Keratinocyte (primary cell): ENCODE results near the gene CYCS. TPM values are rescaled to one million over a fixed set of nuclear protein-coding genes. Genes with fewer than 3 reads are reported as not detected.
"Not testable (repeated sequence)": the region's sequence is repeated elsewhere in the genome, so short reads cannot be mapped to it uniquely, and the experiment has no call there.

Experiments
- DNase-seq: peaks from one replicate; pipeline ENCODE4 v3.0.0-alpha.2; 2011; ENCODE audit warnings: low read depth, missing footprints, low spot score
- FAIRE-seq: peaks from 2 replicates; lab custom pipeline; 2011; peaks lifted over from hg19 to GRCh38; lab: Jason Lieb, UNC
- H2AFZ ChIP-seq: 2 replicates; pipeline ENCODE4 v1.6.0; 2012; ENCODE audit warnings: low read length, control low read depth, inconsistent platforms; ENCODE audit not compliant: control insufficient read depth
- H3K27ac ChIP-seq: 2 replicates; pipeline ENCODE4 v1.5.1; 2011; ENCODE audit warnings: low read length; ENCODE audit not compliant: control insufficient read depth, insufficient read depth
- H3K27me3 ChIP-seq: 3 replicates; pipeline ENCODE4 v1.6.0; 2011; ENCODE audit warnings: low read length; ENCODE audit not compliant: control insufficient read depth, insufficient read depth; ENCODE audit errors: extremely low read depth
- H3K36me3 ChIP-seq, 2 experiments: 2 replicates in 1 of 2; 3 replicates in 1 of 2; pipeline ENCODE4 v1.5.1; 2011; ENCODE audit warnings: low read length in 2 of 2, mild to moderate bottlenecking in 1 of 2; ENCODE audit not compliant: control insufficient read depth in 2 of 2, insufficient read depth in 2 of 2; ENCODE audit errors: extremely low read depth in 1 of 2
- H3K4me1 ChIP-seq: 3 replicates; pipeline ENCODE4 v1.5.1; 2011; ENCODE audit warnings: low read length; ENCODE audit not compliant: control insufficient read depth, insufficient read depth; ENCODE audit errors: extremely low read depth
- H3K4me2 ChIP-seq: 3 replicates; pipeline ENCODE4 v1.6.0; 2011; ENCODE audit warnings: low read depth, low read length; ENCODE audit not compliant: control insufficient read depth, insufficient read depth; ENCODE audit errors: extremely low read depth
- H3K4me3 ChIP-seq, 3 experiments: fragments of 200-600 bp in 1 of 3; sonication (generic) in 1 of 3; 2 replicates in 2 of 3; 3 replicates in 1 of 3; pipeline ENCODE4 v1.5.1; 2011 to 2016; ENCODE audit warnings: low read length in 3 of 3, mild to moderate bottlenecking in 3 of 3, control low read depth in 2 of 3, inconsistent platforms in 1 of 3, low read depth in 1 of 3, mixed read lengths in 1 of 3, mixed run types in 1 of 3, moderate library complexity in 1 of 3; ENCODE audit not compliant: control insufficient read depth in 2 of 3, insufficient read depth in 2 of 3; ENCODE audit errors: extremely low read depth in 1 of 3
- H3K79me2 ChIP-seq: 2 replicates; pipeline ENCODE4 v1.6.0; 2012; ENCODE audit warnings: low read length; ENCODE audit not compliant: control insufficient read depth, insufficient read depth
- H3K9ac ChIP-seq: 3 replicates; pipeline ENCODE4 v1.6.0; 2011; ENCODE audit warnings: low read length; ENCODE audit not compliant: control insufficient read depth, insufficient read depth; ENCODE audit errors: extremely low read depth
- H3K9me1 ChIP-seq: 3 replicates; pipeline ENCODE4 v1.6.0; 2011; ENCODE audit warnings: low read length; ENCODE audit not compliant: control insufficient read depth, insufficient read depth; ENCODE audit errors: extremely low read depth
- H3K9me3 ChIP-seq: 2 replicates; pipeline ENCODE4 v1.5.1; 2012; ENCODE audit warnings: low read depth, low read length; ENCODE audit not compliant: control insufficient read depth
- H4K20me1 ChIP-seq: 3 replicates; pipeline ENCODE4 v1.6.0; 2011; ENCODE audit warnings: low read length; ENCODE audit not compliant: control insufficient read depth, insufficient read depth; ENCODE audit errors: extremely low read depth
- CTCF ChIP-seq, 3 experiments: IDR thresholded peaks in 1 of 3; conservative IDR thresholded peaks in 1 of 3; optimal IDR thresholded peaks in 1 of 3; 2 replicates in 2 of 3; 3 replicates in 1 of 3; pipeline versions ENCODE3 to v1.5.1; 2011; ENCODE audit warnings: low read length in 3 of 3, mild to moderate bottlenecking in 3 of 3, moderate library complexity in 2 of 3, control low read depth in 1 of 3, inconsistent platforms in 1 of 3; ENCODE audit not compliant: insufficient read depth in 2 of 3; ENCODE audit errors: extremely low read depth in 1 of 3
- EZH2 ChIP-seq: IDR thresholded peaks from one replicate; pipeline ENCODE4 v1.6.1; 2012; ENCODE audit warnings: inconsistent platforms, mild to moderate bottlenecking, low read length, moderate library complexity
- dilution Hi-C: fragments of 300-500 bp; cut with MboI; formaldehyde crosslinking; loops from one replicate; pipeline ENCODE4 v1.7.0; 2020; ENCODE audit warnings: low sequenced_read_pairs; ENCODE audit not compliant: extremely low pct_ligation_motif_present
- polyA plus RNA-seq, 5 experiments: library from polyadenylated mRNA; depleted of rRNA in 3 of 5; stranded (reverse) in 3 of 5; stranded (forward) in 1 of 5; unstranded in 1 of 5; fragments of >200 nt; gene quantifications; 1 replicate in 1 of 5; 2 replicates in 3 of 5; 3 replicates in 1 of 5; pipeline versions ENCODE4 v1.2.1 to v1.2.3, GENCODE V29; 2011 to 2012; ENCODE audit warnings: missing spikeins in 2 of 5, low read depth in 1 of 5, low replicate concordance in 1 of 5

Gene CYCS
- polyA plus RNA-seq, 1 donor (not counting 4 experiments of a cell fraction or from before 2014, with no cell fraction given) = 176 TPM

- Histone ChIP-seq H3K9me1 (peaks cover 3% of the 10 kb centered on the region), H3K9me3 (no peaks in the 10 kb centered on the region), H3K4me1 (no peaks in the 10 kb centered on the region), H3K4me2 (no peak overlapping the region), H3K79me2 (peaks cover 10% of the 10 kb centered on the region), H2AFZ (no peak overlapping the region), H3K9ac (no peak overlapping the region), H3K36me3 (peaks cover 6 to 22% of the 10 kb centered on the region in 2 experiments), H3K27me3 (no peaks in the 10 kb centered on the region), H3K27ac (no peak overlapping the region), H4K20me1 (peaks cover 5% of the 10 kb centered on the region), H3K4me3 (no peak overlapping the region)
- no peak for TF ChIP-seq EZH2
- no peak for TF ChIP-seq CTCF (optimal IDR thresholded peaks at IDR 0.05 in 1 of 3, IDR thresholded peaks at IDR 0.05 in 1 of 3, conservative IDR thresholded peaks at IDR 0.05 in 1 of 3; ENCODE audit: extremely low read depth in 1 of 3, insufficient read depth in 2 of 3, low read length in 3 of 3)
- dilution Hi-C loops = no loop called here
- no peak for FAIRE-seq
- DNase-seq = no peak
These were observed 8.4 kb downstream of the CYCS start for GRCh38 chr7:25116621-25117020.

GRCh38 chr7:25110514-25110913 lies 14.5 kb downstream of the CYCS start:
- H3K4me3 ChIP-seq, H3K79me2 ChIP-seq, H4K20me1 ChIP-seq, H3K9me3 ChIP-seq, H3K4me1 ChIP-seq, H3K27me3 ChIP-seq, H2AFZ ChIP-seq, FAIRE-seq, DNase-seq, H3K4me2 ChIP-seq, H3K9ac ChIP-seq, dilution Hi-C loops, H3K36me3 ChIP-seq, H3K27ac ChIP-seq, H3K9me1 ChIP-seq: not testable (repeated sequence)

GRCh38 chr7:25109276-25109675 lies 15.8 kb downstream of the CYCS start:
- H3K4me1 ChIP-seq = no peaks in the 10 kb centered on the region
- TF ChIP-seq CTCF (optimal IDR thresholded peaks at IDR 0.05 in 1 of 3, IDR thresholded peaks at IDR 0.05 in 1 of 3, conservative IDR thresholded peaks at IDR 0.05 in 1 of 3; ENCODE audit: extremely low read depth in 1 of 3, insufficient read depth in 2 of 3, low read length in 3 of 3) = no peak
- TF ChIP-seq EZH2 = no peak
- H3K27me3 ChIP-seq = no peaks in the 10 kb centered on the region
- no peak for FAIRE-seq
- H4K20me1 ChIP-seq = no peaks in the 10 kb centered on the region
- H3K36me3 ChIP-seq = no peaks in the 10 kb centered on the region
- H2AFZ ChIP-seq = no peak overlapping the region
- no peak overlapping the region for H3K4me2 ChIP-seq
- no peaks in the 10 kb centered on the region for H3K9me3 ChIP-seq
- H3K79me2 ChIP-seq = no peaks in the 10 kb centered on the region
- no peak overlapping the region for H3K4me3 ChIP-seq
- H3K27ac ChIP-seq = no peak overlapping the region
- H3K9me1 ChIP-seq = no peaks in the 10 kb centered on the region
- dilution Hi-C loops = no loop called here
- DNase-seq = no peak
- no peak overlapping the region for H3K9ac ChIP-seq
